ENCODE measurements around the gene UACA. TPM values are rescaled to one million over a fixed set of nuclear protein-coding genes. Genes with fewer than 3 reads are reported as not detected.

Gene UACA, protein sequence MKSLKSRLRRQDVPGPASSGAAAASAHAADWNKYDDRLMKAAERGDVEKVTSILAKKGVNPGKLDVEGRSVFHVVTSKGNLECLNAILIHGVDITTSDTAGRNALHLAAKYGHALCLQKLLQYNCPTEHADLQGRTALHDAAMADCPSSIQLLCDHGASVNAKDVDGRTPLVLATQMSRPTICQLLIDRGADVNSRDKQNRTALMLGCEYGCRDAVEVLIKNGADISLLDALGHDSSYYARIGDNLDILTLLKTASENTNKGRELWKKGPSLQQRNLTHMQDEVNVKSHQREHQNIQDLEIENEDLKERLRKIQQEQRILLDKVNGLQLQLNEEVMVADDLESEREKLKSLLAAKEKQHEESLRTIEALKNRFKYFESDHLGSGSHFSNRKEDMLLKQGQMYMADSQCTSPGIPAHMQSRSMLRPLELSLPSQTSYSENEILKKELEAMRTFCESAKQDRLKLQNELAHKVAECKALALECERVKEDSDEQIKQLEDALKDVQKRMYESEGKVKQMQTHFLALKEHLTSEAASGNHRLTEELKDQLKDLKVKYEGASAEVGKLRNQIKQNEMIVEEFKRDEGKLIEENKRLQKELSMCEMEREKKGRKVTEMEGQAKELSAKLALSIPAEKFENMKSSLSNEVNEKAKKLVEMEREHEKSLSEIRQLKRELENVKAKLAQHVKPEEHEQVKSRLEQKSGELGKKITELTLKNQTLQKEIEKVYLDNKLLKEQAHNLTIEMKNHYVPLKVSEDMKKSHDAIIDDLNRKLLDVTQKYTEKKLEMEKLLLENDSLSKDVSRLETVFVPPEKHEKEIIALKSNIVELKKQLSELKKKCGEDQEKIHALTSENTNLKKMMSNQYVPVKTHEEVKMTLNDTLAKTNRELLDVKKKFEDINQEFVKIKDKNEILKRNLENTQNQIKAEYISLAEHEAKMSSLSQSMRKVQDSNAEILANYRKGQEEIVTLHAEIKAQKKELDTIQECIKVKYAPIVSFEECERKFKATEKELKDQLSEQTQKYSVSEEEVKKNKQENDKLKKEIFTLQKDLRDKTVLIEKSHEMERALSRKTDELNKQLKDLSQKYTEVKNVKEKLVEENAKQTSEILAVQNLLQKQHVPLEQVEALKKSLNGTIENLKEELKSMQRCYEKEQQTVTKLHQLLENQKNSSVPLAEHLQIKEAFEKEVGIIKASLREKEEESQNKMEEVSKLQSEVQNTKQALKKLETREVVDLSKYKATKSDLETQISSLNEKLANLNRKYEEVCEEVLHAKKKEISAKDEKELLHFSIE (N-terminal part only)
- total RNA-seq, result 18.3 and 20.7 TPM in 2 replicates

DNA sequence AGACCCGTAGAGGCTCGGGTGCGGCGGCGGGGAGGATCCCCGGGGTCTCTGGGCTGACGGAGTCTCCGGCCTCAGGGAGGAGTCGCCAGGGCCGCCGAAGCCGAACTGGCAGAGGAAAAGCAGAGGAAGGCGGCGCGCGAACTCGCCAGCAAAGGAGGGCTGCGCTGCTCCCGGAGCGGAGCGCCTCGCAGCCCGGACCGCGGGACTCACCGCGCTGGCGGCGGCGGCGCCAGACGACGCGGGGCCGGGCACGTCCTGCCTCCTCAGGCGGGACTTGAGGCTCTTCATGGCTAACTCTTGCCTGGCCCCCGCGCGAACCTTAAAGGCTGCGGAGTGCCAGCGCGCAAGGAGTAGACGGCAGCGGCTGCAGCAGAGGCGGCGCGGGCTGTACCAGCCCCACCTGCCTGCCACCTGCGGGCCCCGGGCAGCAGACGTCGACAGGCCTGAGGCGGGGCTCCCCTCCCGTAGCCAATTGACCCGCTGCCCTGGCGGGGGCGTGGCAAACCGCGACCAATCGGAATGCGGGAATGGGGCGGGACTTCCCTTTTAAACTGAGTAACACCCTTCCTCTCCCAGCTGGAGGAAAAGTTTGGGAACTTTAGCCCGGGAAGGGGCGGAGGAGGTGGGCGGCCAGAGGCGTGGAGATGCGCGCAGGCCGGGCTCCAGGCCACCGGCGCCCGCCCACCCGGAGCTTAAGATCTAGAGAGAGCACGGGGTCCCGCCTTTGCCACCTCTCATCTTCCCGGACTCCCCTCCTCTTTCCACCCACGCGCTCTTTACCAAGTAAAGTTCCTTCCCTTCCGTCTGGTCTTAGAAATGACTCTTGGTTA lies at the start of gene UACA:
Gene UACA, minus strand, starts transcription at position 439 of the 830 bp plus-strand sequence. Its CDS starts 151 bp downstream, at position 288.

Other genes with a start within 250 kb of the UACA start
- gene LARP6, start 90.6 kb upstream of the UACA start, total RNA-seq, result 33.3 and 42.5 TPM in 2 replicates
- 2.7 and 3.7 TPM in 2 replicates for gene THAP10, start 128.9 kb upstream of the UACA start, total RNA-seq
- 6.8 and 7.0 TPM in 2 replicates for gene LRRC49, start 129.3 kb upstream of the UACA start, total RNA-seq